Heart right ventricle (tissue), 16 donors: ENCODE measurements around the gene C1orf185. TPM values are rescaled to one million over a fixed set of nuclear protein-coding genes. Genes with fewer than 3 reads are reported as not detected.
"Not testable (repeated sequence)": the region's sequence is repeated elsewhere in the genome, so short reads cannot be mapped to it uniquely, and the experiment has no call there.

ENCODE experiments used
- ATAC-seq, 8 donors: fragments of 200-7000 bp; cut with Tn5 transposase; one replicate each; pipeline ENCODE4 v1.9.1; 2020; ENCODE audit warnings: mild to moderate bottlenecking in 8 of 8, moderate library complexity in 8 of 8, moderate number of reproducible peaks in 1 of 8
- DNase-seq, 2 donors: peaks; one replicate each; pipeline ENCODE4 v3.0.0-alpha.2; 2020
- H3K27ac ChIP-seq, 10 donors: fragments of 200-600 bp; sonication (generic) in 2 of 10; one replicate each; pipeline versions ENCODE4 v1.5.0 to v1.8.0; 2020 to 2022; ENCODE audit warnings: mild to moderate bottlenecking in 3 of 10
- H3K27me3 ChIP-seq, 7 donors: fragments of 200-600 bp; one replicate each; pipeline ENCODE4 v1.8.0; 2021 to 2022; ENCODE audit warnings: mild to moderate bottlenecking in 2 of 7
- H3K36me3 ChIP-seq, 9 donors: fragments of 200-600 bp; sonication (generic) in 1 of 9; one replicate each; pipeline versions ENCODE4 v1.5.0 to v1.8.0; 2020 to 2022; ENCODE audit warnings: mild to moderate bottlenecking in 2 of 9
- H3K4me1 ChIP-seq, 9 donors: fragments of 200-600 bp; sonication (generic) in 1 of 9; one replicate each; pipeline versions ENCODE4 v1.5.0 to v1.8.0; 2020 to 2022; ENCODE audit warnings: mild to moderate bottlenecking in 4 of 9
- H3K4me3 ChIP-seq, 10 donors: fragments of 200-600 bp; sonication (generic) in 2 of 10; one replicate each; pipeline versions ENCODE4 v1.5.0 to v1.8.0; 2020 to 2022; ENCODE audit warnings: mild to moderate bottlenecking in 7 of 10, moderate library complexity in 2 of 10
- H3K9me3 ChIP-seq, 11 donors: fragments of 200-600 bp in 10 of 11; sonication (generic) in 2 of 11; one replicate each; pipeline versions ENCODE4 v1.5.0 to v1.8.0; 2013 to 2022; ENCODE audit warnings: mild to moderate bottlenecking in 2 of 11, control low read depth in 1 of 11, moderate library complexity in 1 of 11
- WGBS, 2 donors: extraction: QIAGEN DNeasy Blood & Tissue Kit; methylation state at CpG; one replicate each; pipeline ENCODE4 v1.1.7; 2013; ENCODE audit warnings: inconsistent platforms in 1 of 2; 5-methylcytosine and 5-hydroxymethylcytosine counted together
- intact Hi-C, 10 donors: fragments of 100-400 bp; cut with DNase I; formaldehyde crosslinking; loops; one replicate each; pipeline versions ENCODE4 v1.11.1 to v1.14.2; 2022
- polyA plus RNA-seq, 2 donors: library from polyadenylated mRNA; stranded (reverse); fragments of 200-250 nt; gene quantifications; one replicate each; pipeline ENCODE4 v1.2.3, GENCODE V29; 2013
- total RNA-seq, 10 donors: library from RNA; stranded (reverse); fragmentation: NEBNext Ultra II Directional in 3 of 10; extraction: Animal tissue kit (Norgen Biotek cat#: 25700) in 3 of 10; gene quantifications; one replicate each; pipeline versions ENCODE4 v1.2.1 to v1.2.4, GENCODE V29; 2021 to 2023
- TF ChIP-seq, protein P1 (sequence below), 9 donors: fragments of 200-600 bp; sonication (generic) in 2 of 9; IDR thresholded peaks; one replicate each; pipeline versions ENCODE4 v1.5.0 to v1.8.0; 2021 to 2022; ENCODE audit warnings: antibody characterized with exemption in 9 of 9, mild to moderate bottlenecking in 5 of 9, moderate library complexity in 1 of 9
- donor health status: Arrhythmogenic right ventricular cardiomyopathy.
- donor health status: ischemic (EF 13 %, LVEDD 7.1; RV severe dilation, severe dysfunction).
- donor health status: healthy with polysubstance abuse.
- donor health status: DM: no; HTN: yes; CAD: no.
- donor health status: DM: no; HTN: no; CAD: no.
- donor health status: ischemic (EF 25% LVEDD 6.9; RV normal size, moderate dysfunction).
- donor health status: ischemic (EF 25% LVEDD 5.7; RV mildly dilated, moderate dysfunction).
- donor health status: healthy.
- donor health status: DM: yes; HTN: yes; CAD: no.
- donor health status: Ischemic cardiomyopathy.
- donor health status: ischemic (EF 35%, LVEDD 5.7; RV mildly dilated, moderate dysfunction).
- donor health status: nonischemic (EF 11% LVEDD 7.7; RV severe dilation, severe dysfunction).
- donor health status: DM: yes; HTN: yes; CAD: no.
- donor health status: PGD.
- donor health status: ischemic (EF 29% LVEDD 5.4; RV normal size, mild dysfunction).
- donor health status: nonischemic (EF 23%, LVEDD 6.1; RV moderate dilation, normal function).

C1orf185 gene
- total and polyA plus RNA-seq, 12 donors: not detected

DNA sequence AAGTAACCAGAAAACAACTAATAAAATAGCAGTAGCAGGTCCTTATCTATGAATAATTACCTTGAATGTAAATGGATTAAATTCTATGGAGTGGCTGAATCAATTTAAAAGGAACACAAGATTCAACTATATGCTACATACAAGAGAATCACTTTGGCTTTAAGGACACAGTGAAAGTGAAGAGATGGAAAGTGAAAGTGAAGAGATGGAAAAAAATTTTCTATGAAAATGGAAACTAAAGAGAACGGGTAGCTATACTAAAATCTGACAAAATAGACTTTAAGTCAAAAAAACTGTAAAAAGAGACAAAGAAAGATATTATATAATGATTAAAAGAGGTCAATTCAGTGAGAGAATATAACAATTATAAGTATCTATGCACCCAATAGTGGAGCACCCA lies 54.7 kb downstream of the C1orf185 start:
- ATAC-seq (no peak), DNase-seq (no peak)
- intact Hi-C loops: no loop called here
- H3K36me3 ChIP-seq: no peaks in the 10 kb centered on the region
- 69 to 77% methylated on average over 1 of the region's 1 CpG for WGBS, 2 donors
- no peak overlapping the region for H3K4me3 ChIP-seq
- TF ChIP-seq, protein P1, sequence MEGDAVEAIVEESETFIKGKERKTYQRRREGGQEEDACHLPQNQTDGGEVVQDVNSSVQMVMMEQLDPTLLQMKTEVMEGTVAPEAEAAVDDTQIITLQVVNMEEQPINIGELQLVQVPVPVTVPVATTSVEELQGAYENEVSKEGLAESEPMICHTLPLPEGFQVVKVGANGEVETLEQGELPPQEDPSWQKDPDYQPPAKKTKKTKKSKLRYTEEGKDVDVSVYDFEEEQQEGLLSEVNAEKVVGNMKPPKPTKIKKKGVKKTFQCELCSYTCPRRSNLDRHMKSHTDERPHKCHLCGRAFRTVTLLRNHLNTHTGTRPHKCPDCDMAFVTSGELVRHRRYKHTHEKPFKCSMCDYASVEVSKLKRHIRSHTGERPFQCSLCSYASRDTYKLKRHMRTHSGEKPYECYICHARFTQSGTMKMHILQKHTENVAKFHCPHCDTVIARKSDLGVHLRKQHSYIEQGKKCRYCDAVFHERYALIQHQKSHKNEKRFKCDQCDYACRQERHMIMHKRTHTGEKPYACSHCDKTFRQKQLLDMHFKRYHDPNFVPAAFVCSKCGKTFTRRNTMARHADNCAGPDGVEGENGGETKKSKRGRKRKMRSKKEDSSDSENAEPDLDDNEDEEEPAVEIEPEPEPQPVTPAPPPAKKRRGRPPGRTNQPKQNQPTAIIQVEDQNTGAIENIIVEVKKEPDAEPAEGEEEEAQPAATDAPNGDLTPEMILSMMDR (IDR thresholded peaks at IDR 0.05): no peak
- peaks cover 0 to 7% (median 0%) of the 10 kb centered on the region in 7 donors for H3K27me3 ChIP-seq
- no peaks in the 10 kb centered on the region for H3K4me1 ChIP-seq
- H3K9me3 ChIP-seq: peaks cover 0 to 31% (median 11%) of the 10 kb centered on the region in 11 donors
- no peak overlapping the region for H3K27ac ChIP-seq

DNA sequence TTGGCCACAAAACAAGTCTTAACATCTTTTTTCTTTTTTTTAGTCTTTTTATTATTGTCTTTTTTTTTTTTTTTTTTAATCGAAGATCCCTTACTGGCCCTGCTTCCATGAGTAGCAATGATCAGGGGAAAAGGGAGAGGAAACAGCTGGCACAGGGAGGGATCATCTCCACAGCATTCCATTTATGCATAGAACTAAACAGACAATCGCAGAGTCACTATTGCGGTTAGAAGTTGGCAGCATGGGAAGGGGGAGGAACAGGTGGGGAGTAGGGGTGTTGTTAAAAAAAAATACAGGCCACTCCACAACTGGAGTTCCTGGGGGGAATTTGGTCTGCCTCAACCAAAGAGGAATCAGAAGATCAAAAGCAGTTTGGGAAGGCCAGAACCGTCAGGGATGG lies 55.4 kb downstream of the C1orf185 start:
- H3K27me3 ChIP-seq: peaks cover 0 to 7% (median 0%) of the 10 kb centered on the region in 7 donors
- intact Hi-C loops: no loop called here
- TF ChIP-seq, protein P1 (IDR thresholded peaks at IDR 0.05): no peak
- no peaks in the 10 kb centered on the region for H3K36me3 ChIP-seq
- WGBS, 2 donors: 81 to 82% methylated on average over 4 of the region's 4 CpGs
- no peak for ATAC-seq
- H3K9me3 ChIP-seq: peaks cover 0 to 31% (median 11%) of the 10 kb centered on the region in 11 donors
- H3K4me1 ChIP-seq: no peaks in the 10 kb centered on the region
- no peak overlapping the region for H3K4me3 ChIP-seq
- no peak for DNase-seq
- no peak overlapping the region for H3K27ac ChIP-seq

DNA sequence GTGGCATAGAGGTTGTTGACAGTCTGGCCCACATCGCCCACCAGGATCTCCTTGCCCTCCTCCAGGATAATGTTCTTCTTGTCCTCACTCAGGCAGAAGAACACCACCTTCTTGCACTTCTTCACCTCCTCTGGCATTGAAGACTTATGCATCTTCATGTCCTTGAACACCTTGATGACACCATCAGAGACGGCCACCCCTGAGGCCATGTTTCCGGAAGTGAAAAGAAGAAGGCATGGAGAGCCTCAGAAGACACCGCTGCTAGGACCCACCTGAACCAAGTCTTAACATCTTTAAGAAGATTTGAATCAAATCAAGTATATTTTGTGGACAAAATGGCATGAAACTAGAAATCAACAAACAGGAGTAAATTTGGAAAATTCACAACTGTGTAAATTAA lies 56.2 kb downstream of the C1orf185 start:
- intact Hi-C loops: no loop called here
- Histone ChIP-seq H3K4me1 (no peaks in the 10 kb centered on the region), H3K9me3 (peaks cover 0 to 31% (median 11%) of the 10 kb centered on the region in 11 donors), H3K4me3 (no peak overlapping the region), H3K36me3 (no peaks in the 10 kb centered on the region), H3K27me3 (peaks cover 0 to 7% (median 0%) of the 10 kb centered on the region in 7 donors), H3K27ac (no peak overlapping the region)
- ATAC-seq (no peak), DNase-seq (no peak)
- TF ChIP-seq, protein P1 (IDR thresholded peaks at IDR 0.05): no peak
- 92 to 94% methylated on average over 4 of the region's 4 CpGs for WGBS, 2 donors

DNA sequence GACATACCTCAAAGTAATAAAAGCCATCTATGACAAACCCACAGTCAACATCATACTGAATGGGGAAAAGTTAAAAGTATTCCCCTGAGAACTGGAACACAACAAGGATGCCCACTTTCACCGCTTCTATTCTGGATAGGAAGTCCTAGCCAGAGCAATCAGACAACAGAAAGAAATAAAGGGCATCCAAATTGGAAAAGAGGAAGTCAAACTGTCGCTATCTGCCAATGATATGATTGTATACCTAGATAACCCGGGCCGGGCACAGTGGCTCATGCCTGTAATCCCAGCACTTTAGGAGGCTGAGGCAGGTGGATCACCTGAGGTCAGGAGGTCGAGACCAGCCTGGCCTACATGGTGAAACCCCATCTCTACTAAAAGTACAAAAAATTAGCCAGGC lies 60.5 kb downstream of the C1orf185 start:
- H3K27ac ChIP-seq, H3K27me3 ChIP-seq, H3K4me1 ChIP-seq, ATAC-seq, H3K4me3 ChIP-seq, H3K36me3 ChIP-seq, intact Hi-C loops, DNase-seq: not testable (repeated sequence)
- H3K9me3 ChIP-seq: peaks cover 0 to 12% (median 0%) of the 10 kb centered on the region in 11 donors
- WGBS, 2 donors: 76 to 79% methylated on average over 5 of the region's 5 CpGs

DNA sequence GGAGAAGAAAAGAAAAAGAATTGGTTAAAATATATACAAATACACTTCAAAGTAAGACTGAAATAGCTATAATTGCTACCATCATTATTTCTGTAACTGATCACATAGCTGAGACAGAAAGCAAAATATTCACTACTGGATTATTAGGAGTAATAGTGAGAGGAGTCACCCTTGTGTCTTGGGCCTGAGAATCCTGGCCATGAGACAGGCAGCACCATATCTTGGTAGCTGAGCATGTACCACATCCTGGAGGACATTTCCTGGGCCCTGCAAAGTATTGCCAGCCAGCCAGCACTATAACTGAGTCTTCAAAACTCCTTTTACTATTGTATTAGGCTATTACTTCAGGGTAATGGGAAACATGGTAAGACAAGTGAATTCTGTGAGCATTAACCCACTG lies 63.5 kb downstream of the C1orf185 start:
- Histone ChIP-seq H3K4me3 (no peak overlapping the region), H3K4me1 (no peaks in the 10 kb centered on the region), H3K9me3 (peaks cover 0 to 12% (median 0%) of the 10 kb centered on the region in 11 donors), H3K27me3 (no peaks in the 10 kb centered on the region), H3K27ac (no peak overlapping the region), H3K36me3 (no peaks in the 10 kb centered on the region)
- intact Hi-C loops: no loop called here
- ATAC-seq (no peak), DNase-seq (no peak)
- TF ChIP-seq, protein P1 (IDR thresholded peaks at IDR 0.05): no peak
